Activated T-helper 17 cell treated with anti-CD3 and anti-CD28 coated beads, Interleukin-2, amount 50 U/mL, for 72 hours (primary cell): Measurements from ENCODE around the gene PPP1R7. TPM values are rescaled to one million over a fixed set of nuclear protein-coding genes. Genes with fewer than 3 reads are reported as not detected.
A peak's percentile ranks its signal among the peaks of the same experiment; 100 is the strongest.
"Not testable (repeated sequence)": the region's sequence is repeated elsewhere in the genome, so short reads cannot be mapped to it uniquely, and the experiment has no call there.

Experiments
- ATAC-seq: fragments of 150-1000 bp; cut with Tn5 transposase; replicated peaks from 2 replicates; pipeline ENCODE4 v1.10.0; 2021; ENCODE audit warnings: mild to moderate bottlenecking, moderate library complexity
- H3K27ac Mint-ChIP-seq: one replicate; pipeline ENCODE4 v1.8.0; 2022; ENCODE audit warnings: mixed read lengths
- H3K27me3 Mint-ChIP-seq: one replicate; pipeline ENCODE4 v1.8.0; 2022; ENCODE audit warnings: mixed read lengths
- H3K36me3 Mint-ChIP-seq: one replicate; pipeline ENCODE4 v1.8.0; 2022; ENCODE audit warnings: low read depth, mild to moderate bottlenecking, mixed read lengths
- H3K4me1 Mint-ChIP-seq: one replicate; pipeline ENCODE4 v1.8.0; 2022; ENCODE audit warnings: mixed read lengths
- H3K4me3 Mint-ChIP-seq: one replicate; pipeline ENCODE4 v1.8.0; 2022; ENCODE audit warnings: mild to moderate bottlenecking, mixed read lengths
- H3K9me3 Mint-ChIP-seq: one replicate; pipeline ENCODE4 v1.8.0; 2022; ENCODE audit warnings: mixed read lengths
- total RNA-seq, 2 donors: library from RNA; stranded (reverse); gene quantifications; one replicate each; pipeline ENCODE4 v1.2.3, GENCODE V29; 2022

The PPP1R7 gene, protein sequence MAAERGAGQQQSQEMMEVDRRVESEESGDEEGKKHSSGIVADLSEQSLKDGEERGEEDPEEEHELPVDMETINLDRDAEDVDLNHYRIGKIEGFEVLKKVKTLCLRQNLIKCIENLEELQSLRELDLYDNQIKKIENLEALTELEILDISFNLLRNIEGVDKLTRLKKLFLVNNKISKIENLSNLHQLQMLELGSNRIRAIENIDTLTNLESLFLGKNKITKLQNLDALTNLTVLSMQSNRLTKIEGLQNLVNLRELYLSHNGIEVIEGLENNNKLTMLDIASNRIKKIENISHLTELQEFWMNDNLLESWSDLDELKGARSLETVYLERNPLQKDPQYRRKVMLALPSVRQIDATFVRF
- total RNA-seq, result 10 to 100 TPM; 81.9 to 86.4 TPM

- H3K36me3 Mint-ChIP-seq, result peaks cover 29% of the 10 kb centered on the region
- H3K9me3 Mint-ChIP-seq, result no peaks in the 10 kb centered on the region
- peak; percentile 75 for ATAC-seq
- H3K4me1 Mint-ChIP-seq, result peaks cover 37% of the 10 kb centered on the region
- peak within 1 kb of the TSS; percentile 97 for H3K4me3 Mint-ChIP-seq
- peak within 1 kb of the TSS; percentile 97 for H3K27ac Mint-ChIP-seq
- H3K27me3 Mint-ChIP-seq, result no peaks in the 10 kb centered on the region
Measured at GRCh38 chr2:241149925-241150659, at the start of gene PPP1R7. Gene PPP1R7 (plus strand): TSS chr2:241150467. CDS start chr2:241150496, 29 bp downstream.

- H3K36me3 Mint-ChIP-seq, result peaks cover 68% of the 10 kb centered on the region
- ATAC-seq, result peak; percentile 96
- peak within 1 kb of the TSS; percentile 93 for H3K4me3 Mint-ChIP-seq
- H3K27ac Mint-ChIP-seq, result peak within 1 kb of the TSS; percentile 96
- no peaks in the 10 kb centered on the region for H3K27me3 Mint-ChIP-seq
- H3K4me1 Mint-ChIP-seq, result peaks cover 17% of the 10 kb centered on the region
- no peaks in the 10 kb centered on the region for H3K9me3 Mint-ChIP-seq
Measured at GRCh38 chr2:241102239-241102803, 47.9 kb upstream of the PPP1R7 start, which contains the start of gene MTERF4. Gene MTERF4 (minus strand): TSS chr2:241102287. CDS start chr2:241102273, 14 bp downstream.

DNA sequence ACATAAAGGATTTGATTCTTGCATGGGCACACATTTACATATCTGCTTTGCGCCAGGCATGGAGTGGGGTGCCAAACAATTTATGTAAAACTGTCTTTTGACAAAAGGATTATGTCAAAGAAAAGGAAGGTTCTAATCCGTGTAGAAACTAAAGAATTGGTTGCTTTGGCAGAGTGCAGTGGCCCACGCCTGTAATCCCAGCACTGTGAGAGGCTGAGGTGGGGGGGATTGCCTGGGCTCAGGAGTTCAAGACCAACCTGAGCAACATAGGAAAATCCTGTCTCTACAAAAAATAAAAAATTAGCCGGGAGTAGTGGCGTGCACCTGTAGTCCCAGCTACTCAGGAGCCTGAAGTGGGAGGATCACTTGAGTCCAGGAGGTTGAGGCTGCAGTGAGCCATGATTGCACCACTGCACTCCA lies 47.1 kb upstream of the PPP1R7 start:
- H3K4me1 Mint-ChIP-seq, result peaks cover 9% of the 10 kb centered on the region
- no peaks in the 10 kb centered on the region for H3K27me3 Mint-ChIP-seq
- ATAC-seq, result no peak
- H3K27ac Mint-ChIP-seq, result peak overlapping the region; percentile 96
- H3K4me3 Mint-ChIP-seq, result peak overlapping the region; percentile 93
- peaks cover 59% of the 10 kb centered on the region for H3K36me3 Mint-ChIP-seq
- H3K9me3 Mint-ChIP-seq, result no peaks in the 10 kb centered on the region

DNA sequence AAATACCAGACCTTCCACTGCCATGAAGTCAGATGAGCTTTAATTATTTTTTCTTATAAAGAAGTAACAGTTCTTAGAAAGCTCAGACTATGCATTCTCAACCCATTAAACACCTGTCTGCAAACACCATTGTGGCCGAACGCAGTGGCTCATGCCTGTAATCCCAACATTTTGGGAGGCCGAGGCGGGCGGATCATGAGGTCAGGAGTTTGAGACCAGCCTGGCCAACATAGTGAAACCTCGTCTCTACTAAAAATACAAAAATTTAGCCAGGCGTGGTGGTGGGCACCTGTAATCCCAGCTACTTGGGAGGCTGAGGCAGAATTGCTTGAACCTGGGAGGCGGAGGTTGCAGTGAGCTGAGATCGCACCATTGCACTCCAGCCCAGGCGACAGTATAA lies 45.7 kb upstream of the PPP1R7 start:
- H3K27me3 Mint-ChIP-seq, ATAC-seq, H3K9me3 Mint-ChIP-seq, H3K27ac Mint-ChIP-seq: not testable (repeated sequence)
- peaks cover 57% of the 10 kb centered on the region for H3K36me3 Mint-ChIP-seq
- peak overlapping the region; percentile 93 for H3K4me3 Mint-ChIP-seq
- peaks cover 10% of the 10 kb centered on the region for H3K4me1 Mint-ChIP-seq

DNA sequence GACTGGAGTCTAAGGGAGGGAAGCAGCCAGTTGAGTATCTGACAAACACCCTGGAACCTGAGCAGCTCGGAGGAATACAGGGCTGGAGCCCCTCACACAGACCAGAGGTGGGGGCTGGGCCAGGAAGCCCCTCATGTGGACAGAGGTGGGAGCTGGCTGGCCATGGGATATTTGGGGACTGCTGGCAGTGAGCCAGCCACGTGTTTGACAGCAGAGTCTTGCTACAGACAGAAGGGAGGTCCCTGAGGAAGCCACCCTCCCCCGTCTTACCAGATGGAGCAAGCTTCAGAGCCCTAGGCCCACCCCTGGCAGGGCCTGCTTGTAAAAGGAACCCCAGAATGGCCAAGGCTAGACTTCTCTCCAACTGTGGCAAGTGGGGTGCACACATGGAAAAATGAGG lies 44.6 kb upstream of the PPP1R7 start:
- Mint-ChIP-seq H3K4me3 (no peak overlapping the region), H3K4me1 (peaks cover 18% of the 10 kb centered on the region), H3K36me3 (peaks cover 57% of the 10 kb centered on the region), H3K9me3 (no peaks in the 10 kb centered on the region), H3K27me3 (no peaks in the 10 kb centered on the region), H3K27ac (no peak overlapping the region)
- no peak for ATAC-seq

DNA sequence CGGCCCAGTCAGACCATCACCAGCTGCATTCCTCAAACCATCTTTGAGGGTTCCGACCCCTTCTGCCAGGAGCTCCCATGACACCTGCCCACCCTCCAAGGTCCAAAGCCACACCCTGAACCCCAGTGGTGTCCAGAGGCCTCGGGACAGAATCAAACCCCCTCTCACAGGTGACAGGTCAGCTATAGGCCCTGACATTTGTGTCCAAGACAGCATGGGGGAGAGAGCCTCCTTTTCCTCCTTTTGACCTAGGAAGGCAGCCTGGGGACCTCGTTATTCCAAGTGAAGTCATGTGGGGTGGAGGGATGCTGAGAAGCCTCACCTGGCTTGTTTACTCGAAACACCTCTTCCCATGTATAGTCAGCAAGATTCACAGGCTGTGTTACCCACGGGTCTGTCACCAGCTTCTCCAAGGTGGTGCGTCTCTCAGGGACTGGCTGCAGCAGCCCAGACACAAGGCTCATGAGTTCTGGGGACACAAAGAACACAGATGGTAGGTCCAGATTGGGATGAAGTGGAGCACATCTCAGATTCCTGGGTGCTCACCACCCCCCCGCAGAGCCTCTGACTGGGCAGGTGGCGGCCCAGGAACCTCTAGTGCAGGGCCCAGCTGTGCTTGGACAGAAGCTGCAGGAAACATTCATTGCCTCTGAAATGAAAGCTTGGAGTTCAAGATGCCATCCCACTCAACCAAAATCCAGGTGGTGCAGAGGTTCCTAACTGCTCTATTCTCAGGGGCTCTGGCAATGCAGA lies 43.1 kb upstream of the PPP1R7 start:
- no peak for ATAC-seq
- peaks cover 23% of the 10 kb centered on the region for H3K4me1 Mint-ChIP-seq
- H3K27me3 Mint-ChIP-seq, result no peaks in the 10 kb centered on the region
- H3K4me3 Mint-ChIP-seq, result peak overlapping the region; percentile 79
- H3K9me3 Mint-ChIP-seq, result no peaks in the 10 kb centered on the region
- peaks cover 54% of the 10 kb centered on the region for H3K36me3 Mint-ChIP-seq
- peak overlapping the region; percentile 88 for H3K27ac Mint-ChIP-seq

DNA sequence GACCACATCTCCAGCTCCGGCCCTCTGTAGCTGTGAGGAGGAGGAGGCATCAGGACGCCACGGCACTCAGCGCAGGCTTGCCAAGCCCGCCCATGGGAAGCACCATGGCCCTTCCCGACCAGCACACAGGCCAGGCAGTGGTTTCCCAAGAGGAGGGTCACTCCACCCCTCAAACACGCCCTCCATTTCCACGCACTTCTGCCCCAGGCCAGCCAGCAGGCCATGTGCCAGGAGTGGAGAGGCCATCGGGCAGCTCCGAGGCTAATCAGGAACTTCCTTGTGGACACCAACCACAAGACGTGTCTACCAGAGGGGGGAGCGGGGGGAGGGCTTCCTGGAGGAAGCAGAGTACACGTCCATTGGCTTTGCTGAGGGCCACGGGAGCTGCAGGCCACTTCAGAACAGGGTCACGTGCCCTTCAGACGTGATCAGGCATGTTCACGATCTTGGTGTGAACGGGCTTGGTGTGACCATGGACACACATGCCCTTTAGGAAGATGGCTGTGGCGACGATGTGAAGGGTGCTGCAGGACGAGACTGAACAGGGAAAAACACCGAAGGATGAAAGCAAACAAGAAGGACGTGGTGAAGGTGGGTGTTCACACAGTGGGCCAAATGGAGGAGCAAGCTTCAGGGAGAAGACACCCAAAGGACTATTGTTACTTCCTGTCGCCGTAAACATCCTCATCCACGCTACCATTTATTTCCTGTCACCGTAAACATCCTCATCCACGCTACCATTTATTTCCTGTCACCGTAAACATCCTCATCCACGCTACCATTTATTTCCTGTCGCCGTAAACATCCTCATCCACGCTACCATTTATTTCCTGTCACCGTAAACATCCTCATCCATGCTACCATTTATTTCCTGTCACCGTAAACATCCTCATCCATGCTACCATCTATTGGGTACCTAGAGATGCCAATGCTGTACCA lies 41.7 kb upstream of the PPP1R7 start:
- peaks cover 49% of the 10 kb centered on the region for H3K36me3 Mint-ChIP-seq
- peak overlapping the region; percentile 79 for H3K4me3 Mint-ChIP-seq
- peaks cover 29% of the 10 kb centered on the region for H3K4me1 Mint-ChIP-seq
- H3K27me3 Mint-ChIP-seq, result no peaks in the 10 kb centered on the region
- H3K9me3 Mint-ChIP-seq, result no peaks in the 10 kb centered on the region
- H3K27ac Mint-ChIP-seq, result peak overlapping the region; percentile 88
- no peak for ATAC-seq

DNA sequence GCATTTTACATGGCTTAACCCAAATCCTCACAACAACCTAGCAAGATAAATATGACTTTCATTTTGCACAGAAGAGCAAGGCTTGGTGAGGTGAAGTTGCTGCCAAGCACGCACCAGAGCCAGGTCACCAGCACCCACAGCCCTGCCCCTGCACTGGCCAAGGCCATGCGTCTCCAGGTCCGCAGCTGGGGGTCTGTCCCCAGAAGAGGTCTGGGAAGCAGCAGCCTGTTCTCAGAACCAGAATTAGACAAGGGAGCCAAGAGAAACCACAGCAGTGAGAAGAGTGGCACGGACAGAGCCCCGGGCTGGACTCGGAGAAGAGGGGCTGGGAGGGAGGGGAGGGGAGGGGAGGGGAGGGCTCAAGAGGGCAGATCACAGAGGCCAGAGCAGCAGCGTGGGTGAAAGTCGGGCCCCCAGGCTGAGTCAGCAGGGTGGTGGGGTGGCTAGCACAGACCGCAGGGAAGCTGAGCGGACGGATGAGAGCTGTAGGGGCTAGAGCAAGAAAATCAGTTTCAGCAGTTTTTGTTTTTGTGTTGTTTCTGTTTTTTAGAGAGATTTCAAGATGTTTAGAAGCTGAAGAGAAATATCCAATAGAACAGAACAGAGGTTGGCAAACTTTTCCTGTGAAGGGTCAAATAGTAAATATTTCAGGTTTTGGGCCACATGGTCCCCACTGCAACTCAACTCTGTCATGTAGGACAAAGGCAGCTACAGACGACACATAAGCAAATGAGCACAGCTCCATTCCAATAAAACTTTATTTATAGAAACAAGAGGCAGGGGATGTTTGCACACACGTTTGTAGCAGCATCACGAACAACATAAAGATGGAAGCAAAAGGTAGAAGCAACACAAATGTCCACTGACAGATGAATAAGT lies 40.8 kb upstream of the PPP1R7 start:
- peak; percentile 49 for ATAC-seq
- H3K4me3 Mint-ChIP-seq, result peak overlapping the region; percentile 79
- H3K36me3 Mint-ChIP-seq, result peaks cover 57% of the 10 kb centered on the region
- no peaks in the 10 kb centered on the region for H3K27me3 Mint-ChIP-seq
- H3K4me1 Mint-ChIP-seq, result peaks cover 29% of the 10 kb centered on the region
- no peaks in the 10 kb centered on the region for H3K9me3 Mint-ChIP-seq
- H3K27ac Mint-ChIP-seq, result peak overlapping the region; percentile 88

GRCh38 chr2:241110089-241110606 lies 40.1 kb upstream of the PPP1R7 start:
- no peaks in the 10 kb centered on the region for H3K9me3 Mint-ChIP-seq
- H3K36me3 Mint-ChIP-seq, result peaks cover 64% of the 10 kb centered on the region
- H3K27me3 Mint-ChIP-seq, result no peaks in the 10 kb centered on the region
- H3K27ac Mint-ChIP-seq, result peak overlapping the region; percentile 88
- H3K4me1 Mint-ChIP-seq, result peaks cover 31% of the 10 kb centered on the region
- no peak for ATAC-seq
- peak overlapping the region; percentile 79 for H3K4me3 Mint-ChIP-seq

GRCh38 chr2:241110607-241111439 lies 39.4 kb upstream of the PPP1R7 start:
- Mint-ChIP-seq H3K27ac (peak overlapping the region; percentile 88), H3K36me3 (peaks cover 70% of the 10 kb centered on the region), H3K4me1 (peaks cover 34% of the 10 kb centered on the region), H3K27me3 (no peaks in the 10 kb centered on the region), H3K9me3 (no peaks in the 10 kb centered on the region), H3K4me3 (peak overlapping the region; percentile 79)
- peak; percentile 12 for ATAC-seq

GRCh38 chr2:241111440-241111805 lies 38.8 kb upstream of the PPP1R7 start:
- no peaks in the 10 kb centered on the region for H3K27me3 Mint-ChIP-seq
- peaks cover 34% of the 10 kb centered on the region for H3K4me1 Mint-ChIP-seq
- H3K27ac Mint-ChIP-seq, result peak overlapping the region; percentile 88
- ATAC-seq, result peak; percentile 18
- peaks cover 76% of the 10 kb centered on the region for H3K36me3 Mint-ChIP-seq
- no peaks in the 10 kb centered on the region for H3K9me3 Mint-ChIP-seq
- H3K4me3 Mint-ChIP-seq, result peak overlapping the region; percentile 79

GRCh38 chr2:241112046-241112445 lies 38.2 kb upstream of the PPP1R7 start:
- H3K27ac Mint-ChIP-seq, result peak overlapping the region; percentile 88
- peak overlapping the region; percentile 79 for H3K4me3 Mint-ChIP-seq
- no peaks in the 10 kb centered on the region for H3K9me3 Mint-ChIP-seq
- H3K36me3 Mint-ChIP-seq, result peaks cover 76% of the 10 kb centered on the region
- no peaks in the 10 kb centered on the region for H3K27me3 Mint-ChIP-seq
- peaks cover 34% of the 10 kb centered on the region for H3K4me1 Mint-ChIP-seq
- ATAC-seq, result no peak
